ENCODE data around the gene AHRR. TPM values are rescaled to one million over a fixed set of nuclear protein-coding genes. Genes with fewer than 3 reads are reported as not detected.

The AHRR gene
- total RNA-seq, 6 experiments from 2014 or later = 30.9 to 55.7 (median 51.9) TPM

- Mint-ChIP-seq H3K9me3 (peaks cover 14% of the 10 kb centered on the region), H3K4me1 (ENCODE audit: low read depth) (peaks cover 9% of the 10 kb centered on the region), H3K27me3 (ENCODE audit: insufficient read depth) (peaks cover 3% of the 10 kb centered on the region), H3K36me3 (ENCODE audit: low read depth) (peaks cover 66% of the 10 kb centered on the region), H3K4me3 (no peak overlapping the region), H3K27ac (0 out of 2 replicates have a peak overlapping the region, but pooled peaks have one; percentile 33)
- no peak for TF ChIP-seq CTCF (IDR thresholded peaks at IDR 0.05)
- DNase-seq = no peak
Measured at GRCh38 chr5:362189-362588, 40.7 kb downstream of the AHRR start.

- no peak for TF ChIP-seq CTCF (IDR thresholded peaks at IDR 0.05)
- Mint-ChIP-seq H3K4me3 (no peak overlapping the region), H3K4me1 (ENCODE audit: low read depth) (peaks cover 19% of the 10 kb centered on the region), H3K36me3 (ENCODE audit: low read depth) (peaks cover 70% of the 10 kb centered on the region), H3K27me3 (ENCODE audit: insufficient read depth) (peaks cover 6% of the 10 kb centered on the region), H3K27ac (no peak overlapping the region), H3K9me3 (peaks cover 14% of the 10 kb centered on the region)
- no peak for DNase-seq
Measured at GRCh38 chr5:362978-363765, 41.7 kb downstream of the AHRR start.

GRCh38 chr5:364497-364896 is 43.0 kb downstream of the AHRR start:
- no peak for TF ChIP-seq CTCF (IDR thresholded peaks at IDR 0.05)
- DNase-seq = no peak
- Mint-ChIP-seq H3K4me1 (ENCODE audit: low read depth) (peaks cover 32% of the 10 kb centered on the region), H3K4me3 (no peak overlapping the region), H3K36me3 (ENCODE audit: low read depth) (peaks cover 70% of the 10 kb centered on the region), H3K9me3 (peaks cover 14% of the 10 kb centered on the region), H3K27ac (no peak overlapping the region; the same call in 1 of the 2 replicates), H3K27me3 (ENCODE audit: insufficient read depth) (peaks cover 6% of the 10 kb centered on the region)

GRCh38 chr5:366541-367357 is 45.2 kb downstream of the AHRR start:
- H3K36me3 Mint-ChIP-seq (ENCODE audit: low read depth) = peaks cover 55% of the 10 kb centered on the region
- H3K27ac Mint-ChIP-seq = peak overlapping the region; percentile 89
- DNase-seq = no peak
- H3K4me3 Mint-ChIP-seq = peak overlapping the region; percentile 34; the same call in 1 of the 2 replicates
- no peak for TF ChIP-seq CTCF (IDR thresholded peaks at IDR 0.05)
- peaks cover 14% of the 10 kb centered on the region for H3K9me3 Mint-ChIP-seq
- peaks cover 3% of the 10 kb centered on the region for H3K27me3 Mint-ChIP-seq (ENCODE audit: insufficient read depth)
- H3K4me1 Mint-ChIP-seq (ENCODE audit: low read depth) = peaks cover 46% of the 10 kb centered on the region

GRCh38 chr5:367358-368130 is 46.0 kb downstream of the AHRR start:
- Mint-ChIP-seq H3K4me3 (peak overlapping the region; percentile 59), H3K36me3 (ENCODE audit: low read depth) (peaks cover 47% of the 10 kb centered on the region), H3K9me3 (peaks cover 14% of the 10 kb centered on the region), H3K27ac (peak overlapping the region; percentile 89), H3K27me3 (ENCODE audit: insufficient read depth) (peaks cover 3% of the 10 kb centered on the region), H3K4me1 (ENCODE audit: low read depth) (peaks cover 54% of the 10 kb centered on the region)
- TF ChIP-seq CTCF (IDR thresholded peaks at IDR 0.05) = no peak
- no peak for DNase-seq

Data from HFFc6 (cell line).